HG02840 (cell line): ENCODE results near the gene ADARB2.

Experiments used
- ATAC-seq: cut with Tn5 transposase; IDR thresholded peaks from one replicate; pipeline ENCODE4 v1.9.1; 2021; ENCODE audit warnings: mild to moderate bottlenecking, moderate library complexity, moderate number of reproducible peaks; ENCODE audit not compliant: unreplicated experiment, low FRiP score

ADARB2 gene

GRCh38 chr10:1138529-1138928 is 598.8 kb downstream of the ADARB2 start:
- ATAC-seq: no peak

DNA sequence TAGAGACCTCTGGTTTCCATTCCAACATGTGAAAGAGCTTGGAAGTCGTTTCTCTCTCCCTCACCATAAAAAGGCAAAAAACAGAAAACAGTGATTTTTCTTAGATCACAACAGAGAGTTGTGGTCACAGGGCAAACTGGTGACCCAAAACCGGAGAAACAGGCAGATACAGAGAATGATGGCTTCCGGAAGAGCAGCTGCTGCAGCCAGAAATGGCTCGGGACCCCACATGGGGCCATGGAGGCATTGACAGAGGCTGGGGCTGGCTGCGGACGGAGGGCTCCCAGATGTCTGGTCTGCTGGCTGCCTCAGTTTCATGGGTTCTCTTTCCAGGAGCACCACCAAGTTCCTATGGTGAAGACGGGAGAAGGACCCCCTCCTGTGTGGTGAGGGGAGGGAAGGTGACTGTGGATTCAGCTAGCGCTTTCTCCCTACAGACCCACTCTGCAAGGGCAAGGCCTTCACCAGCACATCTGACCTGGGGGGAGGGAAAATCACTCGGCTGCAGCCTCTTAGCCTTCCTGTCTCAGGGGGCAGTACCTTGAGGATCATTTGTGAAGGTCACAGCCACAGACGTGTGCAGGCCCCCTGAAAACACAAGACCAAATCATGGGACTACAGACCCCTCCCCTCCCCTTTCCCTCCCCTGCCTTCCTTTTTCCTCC is 599.7 kb downstream of the ADARB2 start:
- ATAC-seq: no peak

DNA sequence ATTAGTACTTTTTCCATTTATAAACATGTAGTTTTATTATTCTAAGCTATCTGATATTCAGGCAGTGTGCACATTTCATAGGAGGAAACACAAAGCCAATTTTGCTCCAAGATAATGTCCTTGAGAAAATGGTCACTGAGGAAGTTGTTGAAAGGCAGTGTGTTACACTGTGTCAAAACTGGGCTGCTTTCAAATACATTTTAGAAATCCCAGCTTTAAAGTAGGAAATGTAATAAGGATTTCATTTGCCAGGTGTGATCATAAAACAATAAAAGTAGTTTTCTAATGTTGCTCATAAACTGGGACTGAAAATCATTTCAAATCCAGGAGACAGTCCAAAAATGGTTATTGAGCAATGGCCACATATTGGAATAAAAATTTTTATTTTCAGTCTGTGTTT is 601.1 kb downstream of the ADARB2 start:
- ATAC-seq: no peak

- no peak for ATAC-seq
Measured at GRCh38 chr10:1134156-1134555, 603.2 kb downstream of the ADARB2 start.

DNA sequence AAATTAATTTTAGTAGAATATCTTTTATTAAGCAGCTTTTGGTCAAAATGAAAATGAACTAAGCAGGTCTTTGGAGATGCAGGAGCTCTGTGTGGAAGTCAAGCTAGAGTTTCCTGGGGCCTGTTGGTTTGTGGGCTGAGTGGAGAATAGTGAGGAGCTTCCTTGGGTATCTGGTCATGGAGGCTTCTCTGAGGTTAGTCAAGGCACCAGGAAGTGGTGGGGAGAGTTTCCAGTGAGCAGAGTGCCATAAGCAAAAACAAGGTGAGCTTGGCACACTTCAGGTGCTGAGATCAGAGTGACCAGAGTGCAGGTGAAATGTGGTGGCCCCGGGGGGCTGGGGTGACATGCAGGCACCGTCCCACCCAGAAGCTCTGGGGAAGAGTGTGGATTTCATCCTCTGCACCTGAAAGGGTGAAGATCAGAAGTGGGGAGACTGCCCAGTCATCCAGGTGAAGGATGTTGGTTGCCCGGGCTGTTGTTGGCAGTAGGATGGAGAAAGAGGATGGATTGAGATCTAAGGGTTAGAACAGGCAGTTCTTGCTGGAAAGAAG is 603.8 kb downstream of the ADARB2 start:
- no peak for ATAC-seq

- ATAC-seq: no peak
Measured at GRCh38 chr10:1132584-1132983, 604.7 kb downstream of the ADARB2 start.

GRCh38 chr10:1130995-1131790 is 606.1 kb downstream of the ADARB2 start:
- no peak for ATAC-seq

DNA sequence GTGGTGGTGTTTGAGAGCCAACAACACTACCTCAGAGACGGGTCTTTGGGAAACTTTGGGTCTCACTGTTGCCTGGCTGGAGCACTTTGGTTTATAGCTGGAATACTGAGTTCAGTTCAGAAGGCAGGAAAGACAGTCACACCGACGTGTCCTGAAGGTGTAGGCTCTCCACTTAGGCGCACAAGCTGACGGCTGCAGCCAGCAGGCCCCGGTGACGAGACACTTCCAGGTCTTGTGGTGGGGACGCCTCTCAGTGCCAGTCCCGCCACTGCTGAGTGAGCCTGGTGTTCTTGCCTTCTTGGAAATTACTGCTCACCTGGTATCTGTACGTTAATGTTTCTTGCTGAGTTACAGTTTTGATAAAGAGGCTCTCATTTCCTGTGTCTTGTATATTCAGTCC is 607.1 kb downstream of the ADARB2 start:
- ATAC-seq: no peak

- ATAC-seq: no peak
Measured at GRCh38 chr10:1128649-1129048, 608.7 kb downstream of the ADARB2 start.

DNA sequence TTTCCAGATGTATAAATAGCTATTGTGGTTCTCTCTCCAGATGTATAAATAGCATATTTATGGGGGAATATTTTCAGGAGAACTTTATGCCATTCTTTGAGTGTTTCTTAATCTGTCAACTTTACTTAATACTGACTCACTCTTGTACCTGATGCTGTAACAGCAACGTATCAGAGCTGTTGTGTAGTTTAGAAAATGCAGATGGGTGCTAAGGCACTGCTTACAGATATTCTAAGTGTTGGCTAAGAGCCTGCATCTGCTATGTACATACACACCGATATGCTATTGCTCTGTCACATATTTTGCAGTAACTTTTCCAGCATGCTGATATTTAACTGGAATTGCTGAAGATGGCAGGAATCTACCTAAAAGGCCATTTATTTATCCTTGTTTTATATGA is 609.2 kb downstream of the ADARB2 start:
- no peak for ATAC-seq

GRCh38 chr10:1127629-1128028 is 609.7 kb downstream of the ADARB2 start:
- ATAC-seq: no peak
